Peyer's patch (tissue), 4 donors: ENCODE results near the gene FAM229B.

Experiments used
- CTCF ChIP-seq, 6 experiments: fragments of 450-650 bp in 4 of 6; fragments of 200-600 bp in 2 of 6; sonication (generic) in 1 of 6; IDR thresholded peaks; one replicate each; pipeline ENCODE4 v1.5.1; 2017 to 2019; ENCODE audit warnings: antibody characterized with exemption in 6 of 6, mild to moderate bottlenecking in 3 of 6, moderate library complexity in 1 of 6
- POLR2A ChIP-seq, 2 donors: fragments of 450-650 bp; IDR thresholded peaks; one replicate each; pipeline ENCODE4 v1.5.1; 2017; ENCODE audit warnings: antibody characterized with exemption in 2 of 2, mild to moderate bottlenecking in 2 of 2, moderate library complexity in 2 of 2

- TF ChIP-seq CTCF (IDR thresholded peaks at IDR 0.05) (no peak), POLR2A (IDR thresholded peaks at IDR 0.05) (no peak)
Measured at GRCh38 chr6:112058243-112059032, 29.0 kb upstream of the FAM229B start.
